Activated CD8-positive, alpha-beta T cell treated with anti-CD3 and anti-CD28 coated beads, Interleukin-2, amount 10 ng/mL, durations not matched to agents 7 days and 5 days (primary cell): ENCODE measurements around the gene PARD3. TPM values are rescaled to one million over a fixed set of nuclear protein-coding genes. Genes with fewer than 3 reads are reported as not detected.
"Not testable (repeated sequence)": the region's sequence is repeated elsewhere in the genome, so short reads cannot be mapped to it uniquely, and the experiment has no call there.

Experiments used
- ATAC-seq: fragments of 150-1000 bp; cut with Tn5 transposase; one replicate; pipeline ENCODE4 v1.10.0; 2021; ENCODE audit warnings: moderate library complexity
- CTCF ChIA-PET: fragments of 350-600 bp; sonication (Branson Sonifier 250); formaldehyde crosslinking; loops from one replicate; lab custom pipeline; 2021; ENCODE audit warnings: antibody characterized with exemption; lab: Charles Lee
- POLR2A ChIA-PET: fragments of 350-600 bp; sonication (Branson Sonifier 250); formaldehyde crosslinking; loops from one replicate; lab custom pipeline; 2021; ENCODE audit warnings: antibody characterized with exemption; lab: Charles Lee
- DNase-seq: peaks from one replicate; pipeline ENCODE4 v3.0.0-alpha.2; 2020
- H3K27ac Mint-ChIP-seq: one replicate; pipeline ENCODE4 v1.8.0; 2021; ENCODE audit warnings: mild to moderate bottlenecking, mixed read lengths
- H3K27me3 Mint-ChIP-seq: one replicate; pipeline ENCODE4 v1.8.0; 2021; ENCODE audit warnings: low read depth, mixed read lengths
- H3K36me3 Mint-ChIP-seq: one replicate; pipeline ENCODE4 v1.8.0; 2021; ENCODE audit warnings: low read depth, mixed read lengths
- H3K4me1 Mint-ChIP-seq: one replicate; pipeline ENCODE4 v1.8.0; 2021; ENCODE audit warnings: low read depth, mixed read lengths
- H3K4me3 Mint-ChIP-seq: one replicate; pipeline ENCODE4 v1.8.0; 2021; ENCODE audit warnings: mild to moderate bottlenecking, mixed read lengths
- H3K9me3 Mint-ChIP-seq: one replicate; pipeline ENCODE4 v1.8.0; 2022; ENCODE audit warnings: mixed read lengths; ENCODE audit not compliant: insufficient read depth
- total RNA-seq, 2 experiments: library from RNA; stranded (reverse); gene quantifications; one replicate each; pipeline ENCODE4 v1.2.3, GENCODE V29; 2021

PARD3 gene
- total RNA-seq, 2 experiments from 2014 or later, result 0.63 to 0.68 TPM

- no peak overlapping the region for H3K27ac Mint-ChIP-seq
- H3K27me3 Mint-ChIP-seq, result peaks cover 11% of the 10 kb centered on the region
- ChIA-PET CTCF (no interaction called here), POLR2A (no interaction called here)
- ATAC-seq, result no peak
- no peaks in the 10 kb centered on the region for H3K4me1 Mint-ChIP-seq
- H3K4me3 Mint-ChIP-seq, result no peak overlapping the region
- H3K36me3 Mint-ChIP-seq, result no peaks in the 10 kb centered on the region
- DNase-seq, result no peak
- no peaks in the 10 kb centered on the region for H3K9me3 Mint-ChIP-seq
These were observed 69.9 kb downstream of the PARD3 start for GRCh38 chr10:34745244-34745643.

GRCh38 chr10:34744590-34744989 lies 70.5 kb downstream of the PARD3 start:
- H3K27ac Mint-ChIP-seq, result no peak overlapping the region
- peaks cover 17% of the 10 kb centered on the region for H3K27me3 Mint-ChIP-seq
- ATAC-seq (no peak), DNase-seq (no peak)
- H3K36me3 Mint-ChIP-seq, result no peaks in the 10 kb centered on the region
- no peak overlapping the region for H3K4me3 Mint-ChIP-seq
- ChIA-PET POLR2A (no interaction called here), CTCF (no interaction called here)
- H3K9me3 Mint-ChIP-seq, result no peaks in the 10 kb centered on the region
- no peaks in the 10 kb centered on the region for H3K4me1 Mint-ChIP-seq

- no peaks in the 10 kb centered on the region for H3K9me3 Mint-ChIP-seq
- POLR2A ChIA-PET, result no interaction called here
These were observed 71.3 kb downstream of the PARD3 start for GRCh38 chr10:34743814-34744213.

GRCh38 chr10:34742456-34742855 lies 72.6 kb downstream of the PARD3 start:
- ChIA-PET CTCF (no interaction called here), POLR2A (no interaction called here)
- Mint-ChIP-seq H3K4me1 (no peaks in the 10 kb centered on the region), H3K27ac (no peak overlapping the region), H3K36me3 (no peaks in the 10 kb centered on the region), H3K9me3 (no peaks in the 10 kb centered on the region), H3K4me3 (no peak overlapping the region), H3K27me3 (peaks cover 14% of the 10 kb centered on the region)
- ATAC-seq (no peak), DNase-seq (no peak)

More at GRCh38 chr10:34743814-34744213, 71.3 kb downstream of the PARD3 start:
- Mint-ChIP-seq H3K36me3 (no peaks in the 10 kb centered on the region), H3K4me3 (no peak overlapping the region), H3K4me1 (no peaks in the 10 kb centered on the region), H3K27ac (no peak overlapping the region), H3K27me3 (peaks cover 17% of the 10 kb centered on the region)
- CTCF ChIA-PET, result no interaction called here
- DNase-seq (no peak), ATAC-seq (no peak)

GRCh38 chr10:34741087-34741486 lies 74.0 kb downstream of the PARD3 start:
- H3K27ac Mint-ChIP-seq, ATAC-seq, DNase-seq, POLR2A ChIA-PET, H3K4me1 Mint-ChIP-seq, CTCF ChIA-PET, H3K9me3 Mint-ChIP-seq, H3K4me3 Mint-ChIP-seq, H3K36me3 Mint-ChIP-seq: not testable (repeated sequence)
- H3K27me3 Mint-ChIP-seq, result peaks cover 14% of the 10 kb centered on the region

GRCh38 chr10:34740321-34740720 lies 74.8 kb downstream of the PARD3 start:
- ChIA-PET POLR2A (no interaction called here), CTCF (no interaction called here)
- ATAC-seq (no peak), DNase-seq (no peak)
- H3K36me3 Mint-ChIP-seq, result no peaks in the 10 kb centered on the region
- no peaks in the 10 kb centered on the region for H3K4me1 Mint-ChIP-seq
- H3K27ac Mint-ChIP-seq, result no peak overlapping the region
- H3K27me3 Mint-ChIP-seq, result peaks cover 14% of the 10 kb centered on the region
- H3K9me3 Mint-ChIP-seq, result no peaks in the 10 kb centered on the region
- no peak overlapping the region for H3K4me3 Mint-ChIP-seq

GRCh38 chr10:34739915-34740314 lies 75.2 kb downstream of the PARD3 start:
- Mint-ChIP-seq H3K27ac (no peak overlapping the region), H3K27me3 (peaks cover 14% of the 10 kb centered on the region), H3K4me1 (no peaks in the 10 kb centered on the region), H3K4me3 (no peak overlapping the region), H3K36me3 (no peaks in the 10 kb centered on the region), H3K9me3 (no peaks in the 10 kb centered on the region)
- DNase-seq (no peak), ATAC-seq (no peak)
- ChIA-PET CTCF (no interaction called here), POLR2A (no interaction called here)

- POLR2A ChIA-PET, result no interaction called here
- no peaks in the 10 kb centered on the region for H3K4me1 Mint-ChIP-seq
These were observed 77.3 kb downstream of the PARD3 start for GRCh38 chr10:34737772-34738169.

GRCh38 chr10:34736976-34737771 lies 77.9 kb downstream of the PARD3 start:
- ChIA-PET POLR2A (no interaction called here), CTCF (no interaction called here)
- Mint-ChIP-seq H3K4me1 (no peaks in the 10 kb centered on the region), H3K9me3 (no peaks in the 10 kb centered on the region), H3K27me3 (peaks cover 11% of the 10 kb centered on the region), H3K4me3 (no peak overlapping the region), H3K27ac (no peak overlapping the region), H3K36me3 (no peaks in the 10 kb centered on the region)
- no peak for ATAC-seq
- no peak for DNase-seq

More at GRCh38 chr10:34737772-34738169, 77.3 kb downstream of the PARD3 start:
- DNase-seq (no peak), ATAC-seq (no peak)
- Mint-ChIP-seq H3K9me3 (no peaks in the 10 kb centered on the region), H3K4me3 (no peak overlapping the region), H3K36me3 (no peaks in the 10 kb centered on the region), H3K27me3 (peaks cover 11% of the 10 kb centered on the region), H3K27ac (no peak overlapping the region)
- CTCF ChIA-PET, result no interaction called here

- DNase-seq (no peak), ATAC-seq (no peak)
- CTCF ChIA-PET, result no interaction called here
- H3K36me3 Mint-ChIP-seq, result no peaks in the 10 kb centered on the region
- no peak overlapping the region for H3K4me3 Mint-ChIP-seq
- POLR2A ChIA-PET, result no interaction called here
- H3K4me1 Mint-ChIP-seq, result no peaks in the 10 kb centered on the region
- H3K9me3 Mint-ChIP-seq, result no peaks in the 10 kb centered on the region
- H3K27ac Mint-ChIP-seq, result no peak overlapping the region
- H3K27me3 Mint-ChIP-seq, result peaks cover 4% of the 10 kb centered on the region
These were observed 80.2 kb downstream of the PARD3 start for GRCh38 chr10:34734918-34735317.

GRCh38 chr10:34732926-34733325 lies 82.2 kb downstream of the PARD3 start:
- ChIA-PET CTCF (interaction anchor here (0.7 to 1.3 kb wide), 4 partner anchors 67 to 126 kb away, joined by 3 read pairs; no protein-coding TSS in a partner anchor), POLR2A (interaction anchor here (0.6 kb wide), 1 partner anchor 360 kb away, joined by 3 read pairs; no protein-coding TSS in a partner anchor)
- Mint-ChIP-seq H3K27me3 (no peaks in the 10 kb centered on the region), H3K9me3 (no peaks in the 10 kb centered on the region), H3K4me1 (no peaks in the 10 kb centered on the region), H3K36me3 (no peaks in the 10 kb centered on the region), H3K27ac (no peak overlapping the region), H3K4me3 (no peak overlapping the region)
- DNase-seq, result no peak
- no peak for ATAC-seq

GRCh38 chr10:34731885-34732701 lies 83.0 kb downstream of the PARD3 start:
- no peaks in the 10 kb centered on the region for H3K9me3 Mint-ChIP-seq
- no peaks in the 10 kb centered on the region for H3K27me3 Mint-ChIP-seq
- CTCF ChIA-PET, result interaction anchor here (1.0 kb wide), 1 partner anchor 94 kb away, joined by 3 read pairs; no protein-coding TSS in a partner anchor
- DNase-seq (no peak), ATAC-seq (no peak)
- POLR2A ChIA-PET, result no interaction called here
- no peaks in the 10 kb centered on the region for H3K36me3 Mint-ChIP-seq
- H3K27ac Mint-ChIP-seq, result no peak overlapping the region
- no peaks in the 10 kb centered on the region for H3K4me1 Mint-ChIP-seq
- H3K4me3 Mint-ChIP-seq, result no peak overlapping the region
